Pancreas (tissue), 10 donors: Measurements from ENCODE around the gene SLC66A1. TPM values are rescaled to one million over a fixed set of nuclear protein-coding genes. Genes with fewer than 3 reads are reported as not detected.
A peak's percentile ranks its signal among the peaks of the same experiment; 100 is the strongest.

Experiments
- ATAC-seq, 4 donors: fragments of 200-7000 bp; cut with Tn5 transposase; one replicate each; pipeline versions ENCODE4 v1.8.0 to v1.9.1; 2020; ENCODE audit warnings: mild to moderate bottlenecking in 4 of 4, moderate library complexity in 4 of 4
- DNase-seq, 6 donors: peaks; one replicate each; pipeline ENCODE4 v3.0.0-alpha.2; 2020
- FAIRE-seq: peaks from 2 replicates; lab custom pipeline; 2012; peaks lifted over from hg19 to GRCh38; lab: Jason Lieb, UNC
- H3K27ac ChIP-seq, 4 donors: fragments of 200-600 bp; sonication (generic); 1 replicate in 3 of 4; 2 replicates in 1 of 4; pipeline versions ENCODE4 v1.5.0 to v1.8.0; 2020
- H3K27me3 ChIP-seq, 4 donors: fragments of 200-600 bp; one replicate each; pipeline ENCODE4 v1.8.0; 2021
- H3K36me3 ChIP-seq, 3 donors: fragments of 200-600 bp; sonication (generic) in 1 of 3; one replicate each; pipeline versions ENCODE4 v1.5.0 to v1.8.0; 2020 to 2021
- H3K4me1 ChIP-seq, 3 donors: fragments of 200-600 bp; one replicate each; pipeline ENCODE4 v1.8.0; 2021
- H3K4me3 ChIP-seq, 4 donors: fragments of 200-600 bp; sonication (generic) in 2 of 4; one replicate each; pipeline versions ENCODE4 v1.5.0 to v1.8.0; 2020 to 2021
- H3K9me3 ChIP-seq, 4 donors: fragments of 200-600 bp; one replicate each; pipeline ENCODE4 v1.8.0; 2021
- WGBS, 2 donors: extraction: QIAGEN DNeasy Blood & Tissue Kit; methylation state at CpG; one replicate each; pipeline ENCODE4 v1.1.7; 2013; 5-methylcytosine and 5-hydroxymethylcytosine counted together
- intact Hi-C, 3 donors: fragments of 100-400 bp; cut with DNase I; formaldehyde crosslinking; loops; one replicate each; pipeline versions ENCODE4 v1.11.1 to v1.14.2; 2022
- polyA plus RNA-seq, 2 donors: library from polyadenylated mRNA; stranded (reverse); fragments of 200-250 nt; gene quantifications; one replicate each; pipeline ENCODE4 v1.2.3, GENCODE V29; 2013
- total RNA-seq, 6 donors: library from RNA; stranded (reverse); fragmentation: NEBNext Ultra II Directional in 4 of 6; extraction: Animal tissue kit (Norgen Biotek cat#: 25700) in 4 of 6; gene quantifications; one replicate each; pipeline versions ENCODE4 v1.2.1 to v1.2.4, GENCODE V29; 2021 to 2023
- TF ChIP-seq, protein P1 (sequence below), 4 donors: fragments of 200-600 bp; sonication (generic) in 3 of 4; IDR thresholded peaks; one replicate each; pipeline versions ENCODE4 v1.5.0 to v1.8.0; 2021; ENCODE audit warnings: antibody characterized with exemption in 4 of 4
- donor health status: healthy with polysubstance abuse.
- donor health status: DM: no; HTN: no; CAD: no; lungs with moderate emphysema.
- donor health status: DM: no; HTN: no; CAD: no.
- donor health status: control.
- donor health status: control.
- donor health status: Bipolar disorder and iron deficiency.
- donor health status: DM: yes; HTN: yes; CAD: no.
- donor health status: DM: no; HTN: no; CAD: no.
- donor health status: DM: no; HTN: no; CAD: no.
- donor health status: DM: yes; HTN: yes; CAD: no.

Gene SLC66A1
- total and polyA plus RNA-seq, 8 donors = 6.4 to 26.1 (median 8.7) TPM

DNA sequence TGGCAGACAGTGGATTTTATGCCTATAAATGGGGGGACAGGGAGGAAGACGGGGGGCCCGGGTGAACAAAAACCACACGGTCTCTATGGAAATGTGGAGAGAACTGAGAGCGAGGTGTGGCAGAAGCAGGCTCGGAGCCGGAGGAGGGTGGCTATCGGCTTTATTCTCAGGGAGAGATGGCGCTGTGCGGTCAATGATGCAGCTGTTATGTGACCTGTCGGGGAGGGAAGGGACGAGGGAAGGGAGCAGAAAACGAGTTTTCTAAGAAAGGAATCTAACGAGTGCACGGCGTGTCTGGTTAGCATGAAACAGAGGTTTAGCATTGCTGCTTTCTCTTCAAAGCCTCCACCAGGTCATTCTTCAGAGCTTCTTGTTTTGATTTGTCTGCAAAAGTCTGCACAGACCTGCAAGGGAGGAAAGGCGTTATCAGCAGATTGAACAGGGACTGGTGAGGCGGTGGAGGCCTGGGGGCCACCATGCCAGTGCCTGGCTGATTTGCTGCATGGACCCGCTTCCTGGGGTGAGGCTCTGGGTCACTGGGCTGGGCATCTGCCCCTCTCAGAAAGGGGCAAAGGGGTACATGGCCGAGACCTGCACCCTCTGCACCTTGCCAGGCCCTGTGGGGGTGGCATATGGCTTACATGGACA is 27.2 kb downstream of the SLC66A1 start:
- Histone ChIP-seq H3K4me1 (no peaks in the 10 kb centered on the region), H3K4me3 (no peak overlapping the region), H3K27ac (no peak overlapping the region), H3K27me3 (no peaks in the 10 kb centered on the region), H3K9me3 (no peaks in the 10 kb centered on the region), H3K36me3 (peaks cover 0 to 13% (median 4%) of the 10 kb centered on the region in 3 donors)
- TF ChIP-seq, protein P1, sequence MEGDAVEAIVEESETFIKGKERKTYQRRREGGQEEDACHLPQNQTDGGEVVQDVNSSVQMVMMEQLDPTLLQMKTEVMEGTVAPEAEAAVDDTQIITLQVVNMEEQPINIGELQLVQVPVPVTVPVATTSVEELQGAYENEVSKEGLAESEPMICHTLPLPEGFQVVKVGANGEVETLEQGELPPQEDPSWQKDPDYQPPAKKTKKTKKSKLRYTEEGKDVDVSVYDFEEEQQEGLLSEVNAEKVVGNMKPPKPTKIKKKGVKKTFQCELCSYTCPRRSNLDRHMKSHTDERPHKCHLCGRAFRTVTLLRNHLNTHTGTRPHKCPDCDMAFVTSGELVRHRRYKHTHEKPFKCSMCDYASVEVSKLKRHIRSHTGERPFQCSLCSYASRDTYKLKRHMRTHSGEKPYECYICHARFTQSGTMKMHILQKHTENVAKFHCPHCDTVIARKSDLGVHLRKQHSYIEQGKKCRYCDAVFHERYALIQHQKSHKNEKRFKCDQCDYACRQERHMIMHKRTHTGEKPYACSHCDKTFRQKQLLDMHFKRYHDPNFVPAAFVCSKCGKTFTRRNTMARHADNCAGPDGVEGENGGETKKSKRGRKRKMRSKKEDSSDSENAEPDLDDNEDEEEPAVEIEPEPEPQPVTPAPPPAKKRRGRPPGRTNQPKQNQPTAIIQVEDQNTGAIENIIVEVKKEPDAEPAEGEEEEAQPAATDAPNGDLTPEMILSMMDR (IDR thresholded peaks at IDR 0.05) = no peak
- intact Hi-C loops = no loop called here
- ATAC-seq = no peak
- WGBS, 2 donors = 87 to 91% methylated on average over 19 of the region's 19 CpGs
- no peak for FAIRE-seq
- DNase-seq = peak in 1 of 6 donors; percentile 9

DNA sequence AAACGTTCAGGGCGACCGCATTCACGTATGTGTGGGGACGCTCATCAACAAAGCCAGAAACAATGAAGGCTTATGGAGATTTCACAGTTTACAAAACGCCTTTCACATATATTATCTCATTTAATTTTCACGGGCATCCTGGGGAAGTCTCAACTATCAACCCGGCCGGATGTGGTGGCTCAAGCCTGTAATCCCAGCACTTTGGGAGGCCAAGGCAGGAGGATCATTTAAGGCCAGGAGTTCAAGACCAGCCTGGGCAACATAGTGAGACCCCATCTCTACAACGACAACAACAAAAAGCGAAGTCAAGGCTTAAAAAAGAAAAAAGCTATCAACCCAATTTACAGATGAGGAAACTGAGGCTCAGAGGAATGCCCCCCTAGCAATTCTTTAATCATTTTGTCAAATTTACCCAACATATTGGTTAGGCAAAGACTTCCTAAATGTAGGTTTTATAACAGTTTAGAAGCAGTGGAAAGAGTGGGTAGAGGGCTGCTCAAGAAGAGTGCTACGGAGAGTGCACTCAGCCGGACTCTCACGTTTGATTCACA is 28.3 kb downstream of the SLC66A1 start:
- H3K27ac ChIP-seq = no peak overlapping the region
- TF ChIP-seq, protein P1 (IDR thresholded peaks at IDR 0.05) = no peak
- no peaks in the 10 kb centered on the region for H3K9me3 ChIP-seq
- H3K4me3 ChIP-seq = no peak overlapping the region
- DNase-seq (peak in 1 of 6 donors; percentile 2), ATAC-seq (no peak), FAIRE-seq (no peak)
- no peaks in the 10 kb centered on the region for H3K27me3 ChIP-seq
- H3K4me1 ChIP-seq = no peaks in the 10 kb centered on the region
- intact Hi-C loops = loop anchor here in 2 of 3 donors (10.0 kb wide), 1 partner anchor 314 kb away; no protein-coding TSS in a partner anchor
- peaks cover 0 to 13% (median 4%) of the 10 kb centered on the region in 3 donors for H3K36me3 ChIP-seq
- 93 to 97% methylated on average over 14 of the region's 14 CpGs for WGBS, 2 donors

DNA sequence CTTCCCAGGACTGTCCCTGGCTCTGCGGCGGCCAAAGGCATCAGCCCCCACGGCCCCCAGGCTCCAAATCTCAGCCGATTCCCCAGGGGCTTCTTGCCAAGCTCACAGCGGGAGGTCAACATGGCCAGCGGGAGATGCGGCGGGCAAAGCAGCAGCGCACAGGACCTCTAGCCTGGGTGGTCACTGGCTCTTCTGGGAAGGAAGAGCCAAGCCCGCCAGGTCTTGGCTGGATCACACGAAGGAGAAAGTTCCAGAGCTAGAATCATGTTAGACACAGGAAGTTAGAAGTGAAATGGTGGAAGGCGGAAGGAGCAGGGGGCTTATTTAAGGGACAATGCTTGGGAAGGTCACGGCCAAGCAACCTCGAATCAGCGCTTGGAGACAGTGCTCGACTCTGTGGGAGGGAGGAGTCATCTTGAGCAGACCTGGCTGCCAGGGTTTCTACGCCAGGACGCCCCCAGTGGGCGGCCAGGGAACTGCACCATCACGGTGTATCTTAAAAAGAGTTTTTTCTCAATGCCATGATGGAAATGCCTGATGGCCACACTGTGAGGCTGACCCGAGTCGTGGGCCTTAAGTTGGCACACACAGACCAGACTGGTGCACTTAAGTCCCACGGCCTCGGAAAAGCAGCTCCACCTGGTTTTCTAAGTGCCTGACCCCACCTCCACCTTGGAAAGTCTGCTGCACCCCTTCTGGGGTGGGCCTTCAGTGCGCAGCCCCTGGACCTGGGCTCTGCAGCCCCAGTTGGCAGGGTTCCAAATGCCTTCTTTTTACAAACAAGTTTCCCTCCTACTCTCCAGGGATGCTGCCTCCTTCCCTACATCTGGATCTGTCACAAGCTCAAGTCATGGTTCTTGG is 29.3 kb downstream of the SLC66A1 start:
- H3K36me3 ChIP-seq = peaks cover 0 to 13% (median 4%) of the 10 kb centered on the region in 3 donors
- no peak overlapping the region for H3K4me3 ChIP-seq
- DNase-seq (peak in 5 of 6 donors; percentile 47 to 90 (median 79)), ATAC-seq (peak; percentile 59 to 78 (median 70)), FAIRE-seq (no peak)
- H3K4me1 ChIP-seq = no peaks in the 10 kb centered on the region
- no peak overlapping the region for H3K27ac ChIP-seq
- TF ChIP-seq, protein P1 (IDR thresholded peaks at IDR 0.05) = peak; percentile 69 to 87 (median 84)
- no peaks in the 10 kb centered on the region for H3K27me3 ChIP-seq
- WGBS, 2 donors = 62 to 66% methylated on average over 25 of the region's 25 CpGs
- H3K9me3 ChIP-seq = no peaks in the 10 kb centered on the region
- intact Hi-C loops = loop anchor here in 2 of 3 donors (10.0 kb wide), 1 partner anchor 313 kb away; no protein-coding TSS in a partner anchor

DNA sequence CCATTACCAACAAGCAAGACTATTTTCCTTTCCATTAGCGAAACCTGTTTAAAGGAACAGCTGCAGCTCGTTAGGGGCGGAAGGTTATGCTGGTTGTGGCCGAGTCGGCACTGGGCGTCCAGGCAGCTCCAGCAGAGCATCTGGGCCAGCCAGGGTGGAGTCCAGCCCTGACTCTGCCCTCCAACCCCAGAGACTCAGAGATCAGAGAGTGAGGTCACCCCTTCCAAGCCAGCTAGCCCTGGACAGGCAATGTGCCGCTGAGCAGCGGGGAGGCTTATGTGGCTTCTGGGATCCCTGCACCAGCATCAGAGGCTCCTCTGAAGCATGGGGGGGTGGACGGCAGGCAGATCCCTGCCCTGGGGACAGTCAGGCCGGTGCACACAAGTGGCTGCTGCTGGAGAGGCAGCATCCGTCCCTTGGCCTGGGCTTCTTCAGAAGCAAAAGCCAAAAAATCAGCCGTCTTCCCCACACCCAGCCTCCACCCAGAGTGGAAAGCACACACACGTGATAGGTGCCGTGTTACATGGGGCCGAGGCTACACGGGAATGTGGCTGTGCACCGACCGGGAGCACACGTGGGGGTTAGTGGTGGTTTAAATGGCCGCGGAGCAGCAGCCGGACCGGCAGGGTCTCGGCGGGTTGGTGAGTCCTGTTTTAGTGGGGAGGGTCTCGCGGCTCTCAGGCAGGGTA is 30.1 kb downstream of the SLC66A1 start:
- Histone ChIP-seq H3K9me3 (no peaks in the 10 kb centered on the region), H3K27me3 (no peaks in the 10 kb centered on the region), H3K36me3 (peaks cover 0 to 13% (median 4%) of the 10 kb centered on the region in 3 donors), H3K4me1 (no peaks in the 10 kb centered on the region), H3K27ac (no peak overlapping the region), H3K4me3 (no peak overlapping the region)
- ATAC-seq (peak in 1 of 4 donors; percentile 8), DNase-seq (no peak), FAIRE-seq (no peak)
- 90 to 91% methylated on average over 26 to 27 of the region's 27 CpGs for WGBS, 2 donors
- TF ChIP-seq, protein P1 (IDR thresholded peaks at IDR 0.05) = no peak
- intact Hi-C loops = loop anchor here in 2 of 3 donors (10.0 kb wide), 1 partner anchor 313 kb away; no protein-coding TSS in a partner anchor
